ENCODE results near the gene NECTIN2.
A peak's percentile ranks its signal among the peaks of the same experiment; 100 is the strongest.

Gene NECTIN2

DNA sequence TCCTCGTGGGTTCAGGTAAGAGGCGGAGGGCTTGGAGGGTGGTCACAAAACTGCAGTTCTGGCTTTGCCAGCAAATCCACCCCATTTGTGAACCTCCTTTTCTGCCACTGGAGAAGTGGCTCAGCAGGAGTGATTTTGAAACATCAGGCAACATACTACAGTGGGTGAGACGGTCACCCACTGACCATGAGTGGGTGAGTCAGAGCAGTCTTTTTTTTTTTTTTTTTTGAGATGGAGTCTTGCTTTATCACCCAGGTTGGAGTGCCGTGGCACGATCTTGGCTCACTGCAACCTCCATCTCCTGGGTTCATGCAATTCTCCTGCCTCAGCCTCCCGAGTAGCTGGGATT lies 47.9 kb downstream of the NECTIN2 start:
- DNase-seq (ENCODE audit: low read depth) = no peak
- no peak overlapping the region for H3K4me3 ChIP-seq (ENCODE audit: low read length)
- TF ChIP-seq CTCF (conservative IDR thresholded peaks at IDR 0.05; ENCODE audit: low read depth, low read length) = no peak

DNA sequence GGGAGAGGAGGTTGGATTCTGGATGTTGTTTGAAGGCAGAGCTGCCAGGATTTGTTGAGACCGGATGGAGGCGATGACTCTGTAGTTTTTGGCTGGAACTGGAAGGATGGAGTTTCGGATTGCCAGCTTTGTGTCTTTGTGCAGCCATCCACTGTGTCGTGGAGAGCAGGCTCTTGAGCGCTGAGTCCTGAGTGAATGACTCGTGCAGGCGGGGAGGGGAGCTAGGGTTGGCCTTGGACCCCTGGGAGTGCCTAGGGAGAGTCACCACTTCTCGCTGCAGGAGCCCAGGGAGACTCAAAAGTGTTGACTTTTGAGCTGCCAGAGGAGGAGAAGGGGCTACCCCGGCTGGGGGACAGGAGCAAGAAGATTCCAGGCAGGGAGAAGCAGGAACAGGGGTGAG lies 48.8 kb downstream of the NECTIN2 start:
- no peak for DNase-seq (ENCODE audit: low read depth)
- TF ChIP-seq CTCF (conservative IDR thresholded peaks at IDR 0.05; ENCODE audit: low read depth, low read length) = no peak
- no peak overlapping the region for H3K4me3 ChIP-seq (ENCODE audit: low read length)

- no peak for DNase-seq (ENCODE audit: low read depth)
- TF ChIP-seq CTCF (conservative IDR thresholded peaks at IDR 0.05; ENCODE audit: low read depth, low read length) = no peak
- H3K4me3 ChIP-seq (ENCODE audit: low read length) = no peak overlapping the region
Measured at GRCh38 chr19:44897835-44898234, 51.7 kb downstream of the NECTIN2 start.

DNA sequence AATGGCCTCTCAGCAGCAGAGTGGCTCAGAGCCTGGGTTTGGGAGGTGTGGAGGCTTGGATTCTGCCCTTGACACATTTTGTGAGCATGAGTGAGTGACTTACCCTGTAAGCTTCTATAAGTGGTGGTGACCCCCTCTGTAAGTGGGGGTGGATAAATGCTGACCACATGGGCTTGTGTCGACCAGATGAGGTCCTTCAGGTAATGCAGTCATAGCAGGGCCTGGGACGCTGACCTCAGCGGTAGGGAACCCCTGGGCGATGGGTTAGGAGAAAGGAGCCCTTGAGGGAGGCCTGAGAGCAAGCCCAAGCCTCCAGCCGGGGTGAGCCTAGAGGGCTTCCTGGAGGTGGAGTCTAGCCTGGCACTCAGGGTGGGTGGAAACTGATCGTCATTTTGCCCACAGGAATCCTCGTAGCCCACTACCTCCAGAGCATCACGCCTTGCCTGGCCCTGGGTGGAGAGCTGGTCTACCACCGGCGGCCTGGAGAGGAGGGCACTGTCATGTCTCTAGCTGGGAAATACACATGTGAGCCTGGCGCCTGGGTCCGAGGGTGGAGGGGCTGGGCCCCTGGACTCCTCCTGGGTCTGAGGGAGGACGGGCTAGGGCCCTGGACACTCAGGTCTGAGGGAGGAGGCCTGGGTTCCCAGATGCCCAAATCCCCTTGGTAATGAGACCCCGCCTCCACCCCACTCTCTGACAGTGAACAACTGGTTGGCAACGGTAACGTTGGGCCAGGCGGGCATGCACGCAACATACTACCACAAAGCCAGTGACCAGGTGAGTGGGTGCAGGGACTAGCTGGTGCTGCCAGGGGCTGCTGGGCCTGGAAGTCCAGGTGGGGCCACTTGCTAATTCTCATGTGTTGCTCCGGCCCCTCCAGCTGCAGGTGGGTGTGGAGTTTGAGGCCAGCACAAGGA lies 54.5 kb downstream of the NECTIN2 start:
- DNase-seq (ENCODE audit: low read depth) = no peak
- no peak overlapping the region for H3K4me3 ChIP-seq (ENCODE audit: low read length)
- no peak for TF ChIP-seq CTCF (conservative IDR thresholded peaks at IDR 0.05; ENCODE audit: low read depth, low read length)

DNA sequence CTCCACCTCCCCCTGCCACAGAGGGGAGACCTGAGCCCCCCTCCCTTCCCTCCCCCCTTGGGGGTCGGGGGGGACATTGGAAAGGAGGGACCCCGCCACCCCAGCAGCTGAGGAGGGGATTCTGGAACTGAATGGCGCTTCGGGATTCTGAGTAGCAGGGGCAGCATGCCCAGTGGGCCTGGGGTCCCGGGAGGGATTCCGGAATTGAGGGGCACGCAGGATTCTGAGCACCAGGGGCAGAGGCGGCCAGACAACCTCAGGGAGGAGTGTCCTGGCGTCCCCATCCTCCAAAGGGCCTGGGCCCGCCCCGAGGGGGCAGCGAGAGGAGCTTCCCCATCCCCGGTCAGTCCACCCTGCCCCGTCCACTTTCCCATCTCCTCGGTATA lies 57.1 kb downstream of the NECTIN2 start:
- TF ChIP-seq CTCF (conservative IDR thresholded peaks at IDR 0.05; ENCODE audit: low read depth, low read length) = no peak
- no peak for DNase-seq (ENCODE audit: low read depth)
- H3K4me3 ChIP-seq (ENCODE audit: low read length) = no peak overlapping the region

DNA sequence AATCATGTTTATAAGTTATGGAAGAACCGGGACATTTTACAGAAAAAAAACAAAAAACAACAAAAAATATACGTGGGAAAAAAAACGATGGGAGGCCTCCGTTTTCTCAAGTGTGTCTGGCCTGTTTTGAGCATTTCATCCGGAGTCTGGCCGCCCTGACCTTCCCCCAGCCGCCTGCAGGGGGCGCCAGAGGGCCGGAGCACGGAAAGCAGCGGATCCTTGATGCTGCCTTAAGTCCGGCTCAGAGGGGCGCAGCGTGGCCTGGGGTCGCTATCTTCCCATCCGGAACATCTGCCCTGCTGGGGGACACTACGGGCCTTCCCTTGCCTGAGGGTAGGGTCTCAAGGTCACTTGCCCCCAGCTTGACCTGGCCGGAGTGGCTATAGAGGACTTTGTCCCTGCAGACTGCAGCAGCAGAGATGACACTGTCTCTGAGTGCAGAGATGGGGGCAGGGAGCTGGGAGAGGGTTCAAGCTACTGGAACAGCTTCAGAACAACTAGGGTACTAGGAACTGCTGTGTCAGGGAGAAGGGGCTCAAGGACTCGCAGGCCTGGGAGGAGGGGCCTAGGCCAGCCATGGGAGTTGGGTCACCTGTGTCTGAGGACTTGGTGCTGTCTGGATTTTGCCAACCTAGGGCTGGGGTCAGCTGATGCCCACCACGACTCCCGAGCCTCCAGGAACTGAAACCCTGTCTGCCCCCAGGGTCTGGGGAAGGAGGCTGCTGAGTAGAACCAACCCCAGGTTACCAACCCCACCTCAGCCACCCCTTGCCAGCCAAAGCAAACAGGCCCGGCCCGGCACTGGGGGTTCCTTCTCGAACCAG lies 57.7 kb downstream of the NECTIN2 start:
- TF ChIP-seq CTCF (conservative IDR thresholded peaks at IDR 0.05; ENCODE audit: low read depth, low read length) = peak; percentile 96
- no peak for DNase-seq (ENCODE audit: low read depth)
- H3K4me3 ChIP-seq (ENCODE audit: low read length) = no peak overlapping the region
